ENCODE data around the gene GNB3.

GNB3 gene

DNA sequence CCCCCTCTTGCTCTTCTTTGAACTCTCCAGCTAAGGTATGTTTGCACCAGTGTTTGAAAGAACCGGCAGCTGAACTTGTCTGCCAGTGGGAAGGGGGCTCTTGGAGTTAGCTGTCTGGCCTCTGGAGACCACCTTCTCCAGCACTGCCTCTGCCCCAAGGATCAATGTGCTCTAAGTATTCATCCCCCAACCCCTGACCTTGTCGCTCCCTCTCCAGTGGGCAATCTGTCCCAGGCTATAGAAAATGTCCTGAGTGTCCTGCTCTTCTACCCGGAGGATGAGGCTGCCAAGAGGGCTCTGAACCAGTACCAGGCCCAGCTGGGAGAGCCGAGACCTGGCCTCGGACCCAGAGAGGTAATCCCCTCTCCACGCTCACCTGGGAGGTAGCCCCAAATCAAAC is 9.7 kb upstream of the GNB3 start:
- H3K27me3 ChIP-seq (ENCODE audit: insufficient read depth, poor library complexity, severe bottlenecking): no peaks in the 10 kb centered on the region
- TF ChIP-seq, protein P1, sequence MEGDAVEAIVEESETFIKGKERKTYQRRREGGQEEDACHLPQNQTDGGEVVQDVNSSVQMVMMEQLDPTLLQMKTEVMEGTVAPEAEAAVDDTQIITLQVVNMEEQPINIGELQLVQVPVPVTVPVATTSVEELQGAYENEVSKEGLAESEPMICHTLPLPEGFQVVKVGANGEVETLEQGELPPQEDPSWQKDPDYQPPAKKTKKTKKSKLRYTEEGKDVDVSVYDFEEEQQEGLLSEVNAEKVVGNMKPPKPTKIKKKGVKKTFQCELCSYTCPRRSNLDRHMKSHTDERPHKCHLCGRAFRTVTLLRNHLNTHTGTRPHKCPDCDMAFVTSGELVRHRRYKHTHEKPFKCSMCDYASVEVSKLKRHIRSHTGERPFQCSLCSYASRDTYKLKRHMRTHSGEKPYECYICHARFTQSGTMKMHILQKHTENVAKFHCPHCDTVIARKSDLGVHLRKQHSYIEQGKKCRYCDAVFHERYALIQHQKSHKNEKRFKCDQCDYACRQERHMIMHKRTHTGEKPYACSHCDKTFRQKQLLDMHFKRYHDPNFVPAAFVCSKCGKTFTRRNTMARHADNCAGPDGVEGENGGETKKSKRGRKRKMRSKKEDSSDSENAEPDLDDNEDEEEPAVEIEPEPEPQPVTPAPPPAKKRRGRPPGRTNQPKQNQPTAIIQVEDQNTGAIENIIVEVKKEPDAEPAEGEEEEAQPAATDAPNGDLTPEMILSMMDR (IDR thresholded peaks at IDR 0.05; ENCODE audit: poor library complexity, severe bottlenecking): no peak
- H3K36me3 ChIP-seq (ENCODE audit: low read depth): peaks cover 50% of the 10 kb centered on the region

DNA sequence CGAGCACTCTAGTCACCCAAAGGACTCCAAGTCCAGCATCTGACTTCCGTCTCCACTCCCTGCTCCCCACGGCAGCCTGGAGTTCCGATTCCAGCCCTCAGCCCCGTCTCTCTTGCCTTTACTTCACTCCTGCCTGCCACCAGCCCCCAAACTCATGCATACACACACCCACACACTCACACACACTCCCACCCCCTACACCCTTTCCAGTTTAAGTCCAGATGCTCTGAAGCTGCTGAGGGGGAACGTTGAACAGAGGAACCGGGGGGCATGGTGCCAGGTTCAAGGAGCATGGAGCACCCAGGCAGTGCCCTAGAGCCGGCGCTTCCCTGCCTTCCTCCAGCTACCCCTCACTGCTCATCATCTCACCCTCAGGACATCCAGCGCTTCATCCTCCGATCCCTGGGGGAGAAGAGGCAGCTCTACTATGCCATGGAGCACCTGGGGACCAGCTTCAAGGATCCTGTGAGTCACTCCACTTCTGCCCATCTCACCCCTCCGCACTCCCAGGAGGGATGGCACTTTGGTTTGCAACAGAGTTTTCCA is 9.2 kb upstream of the GNB3 start:
- TF ChIP-seq, protein P1 (IDR thresholded peaks at IDR 0.05; ENCODE audit: poor library complexity, severe bottlenecking): no peak
- ATAC-seq (ENCODE audit: low read depth) (no peak), DNase-seq (ENCODE audit: low spot score) (no peak)
- Histone ChIP-seq H3K27me3 (ENCODE audit: insufficient read depth, poor library complexity, severe bottlenecking) (no peaks in the 10 kb centered on the region), H3K36me3 (ENCODE audit: low read depth) (peaks cover 56% of the 10 kb centered on the region), H3K4me1 (ENCODE audit: insufficient read depth, poor library complexity, severe bottlenecking) (peaks cover 3% of the 10 kb centered on the region), H3K4me3 (ENCODE audit: severe bottlenecking) (no peak overlapping the region), H3K27ac (ENCODE audit: poor library complexity, severe bottlenecking) (no peak overlapping the region), H3K9me3 (ENCODE audit: severe bottlenecking) (no peaks in the 10 kb centered on the region)

More for the DNA sequence above, 9.7 kb upstream of the GNB3 start:
- Histone ChIP-seq H3K27ac (ENCODE audit: poor library complexity, severe bottlenecking) (no peak overlapping the region), H3K9me3 (ENCODE audit: severe bottlenecking) (no peaks in the 10 kb centered on the region), H3K4me1 (ENCODE audit: insufficient read depth, poor library complexity, severe bottlenecking) (peaks cover 3% of the 10 kb centered on the region), H3K4me3 (ENCODE audit: severe bottlenecking) (no peak overlapping the region)
- DNase-seq (ENCODE audit: low spot score): no peak
- ATAC-seq (ENCODE audit: low read depth): no peak

DNA sequence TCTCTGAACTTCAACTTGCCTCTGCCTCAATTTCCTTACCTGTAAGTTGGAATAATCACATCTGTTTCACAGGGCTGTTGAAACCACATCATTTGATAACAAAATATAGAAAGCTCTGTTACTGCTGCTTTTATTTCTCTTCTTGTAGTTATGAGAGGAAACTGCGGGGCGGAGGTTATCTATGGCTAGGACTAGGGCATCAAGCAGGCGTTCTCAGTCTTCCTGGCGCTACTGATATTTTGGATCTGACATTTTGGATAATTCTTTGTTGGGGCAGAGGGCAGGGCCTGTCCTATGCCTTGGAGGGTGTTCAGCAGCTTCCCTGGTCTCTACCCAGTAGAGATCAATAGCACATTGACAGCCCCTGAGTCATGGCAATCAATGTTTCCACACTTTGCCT is 8.6 kb upstream of the GNB3 start:
- TF ChIP-seq, protein P1 (IDR thresholded peaks at IDR 0.05; ENCODE audit: poor library complexity, severe bottlenecking): no peak
- no peaks in the 10 kb centered on the region for H3K27me3 ChIP-seq (ENCODE audit: insufficient read depth, poor library complexity, severe bottlenecking)
- peaks cover 2% of the 10 kb centered on the region for H3K4me1 ChIP-seq (ENCODE audit: insufficient read depth, poor library complexity, severe bottlenecking)
- no peak overlapping the region for H3K4me3 ChIP-seq (ENCODE audit: severe bottlenecking)
- ATAC-seq (ENCODE audit: low read depth) (no peak), DNase-seq (ENCODE audit: low spot score) (no peak)
- H3K36me3 ChIP-seq (ENCODE audit: low read depth): peaks cover 62% of the 10 kb centered on the region
- no peak overlapping the region for H3K27ac ChIP-seq (ENCODE audit: poor library complexity, severe bottlenecking)
- H3K9me3 ChIP-seq (ENCODE audit: severe bottlenecking): no peaks in the 10 kb centered on the region

DNA sequence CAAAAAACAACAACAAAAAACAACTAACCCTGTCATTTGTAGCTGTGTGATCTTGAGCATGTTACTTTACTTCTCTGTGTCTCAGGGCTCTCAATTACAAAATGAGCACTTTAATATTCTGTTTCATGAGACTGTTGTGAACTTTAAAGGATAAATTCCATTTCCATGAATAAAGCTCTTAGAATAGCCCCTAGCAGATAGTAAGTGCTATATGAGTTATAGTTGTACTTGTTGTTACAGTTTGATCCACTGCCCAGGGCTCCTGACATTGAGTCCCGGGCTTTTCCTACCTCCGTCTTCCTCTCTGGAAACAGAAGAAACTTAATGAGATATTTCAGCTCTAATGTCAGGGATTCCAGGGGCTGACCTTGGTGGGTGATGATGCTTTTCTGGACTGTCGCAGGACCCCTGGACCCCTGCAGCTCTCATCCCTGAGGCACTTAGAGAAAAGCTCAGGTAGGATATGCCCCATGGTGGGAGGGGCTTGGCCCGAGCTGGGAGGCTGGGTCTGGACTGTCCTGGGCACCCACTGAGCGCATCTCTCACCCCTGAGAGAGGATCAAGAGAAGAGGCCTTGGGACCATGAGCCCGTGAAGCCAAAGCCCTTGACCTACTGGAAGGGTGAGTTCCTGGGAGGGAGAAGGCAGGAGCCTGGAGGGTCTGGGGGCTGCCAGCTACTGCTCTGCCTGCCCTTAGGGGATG is 7.4 kb upstream of the GNB3 start:
- TF ChIP-seq, protein P1 (IDR thresholded peaks at IDR 0.05; ENCODE audit: poor library complexity, severe bottlenecking): no peak
- H3K9me3 ChIP-seq (ENCODE audit: severe bottlenecking): no peaks in the 10 kb centered on the region
- no peaks in the 10 kb centered on the region for H3K27me3 ChIP-seq (ENCODE audit: insufficient read depth, poor library complexity, severe bottlenecking)
- H3K4me1 ChIP-seq (ENCODE audit: insufficient read depth, poor library complexity, severe bottlenecking): no peaks in the 10 kb centered on the region
- no peak overlapping the region for H3K27ac ChIP-seq (ENCODE audit: poor library complexity, severe bottlenecking)
- no peak for DNase-seq (ENCODE audit: low spot score)
- peaks cover 72% of the 10 kb centered on the region for H3K36me3 ChIP-seq (ENCODE audit: low read depth)
- no peak for ATAC-seq (ENCODE audit: low read depth)
- H3K4me3 ChIP-seq (ENCODE audit: severe bottlenecking): no peak overlapping the region

DNA sequence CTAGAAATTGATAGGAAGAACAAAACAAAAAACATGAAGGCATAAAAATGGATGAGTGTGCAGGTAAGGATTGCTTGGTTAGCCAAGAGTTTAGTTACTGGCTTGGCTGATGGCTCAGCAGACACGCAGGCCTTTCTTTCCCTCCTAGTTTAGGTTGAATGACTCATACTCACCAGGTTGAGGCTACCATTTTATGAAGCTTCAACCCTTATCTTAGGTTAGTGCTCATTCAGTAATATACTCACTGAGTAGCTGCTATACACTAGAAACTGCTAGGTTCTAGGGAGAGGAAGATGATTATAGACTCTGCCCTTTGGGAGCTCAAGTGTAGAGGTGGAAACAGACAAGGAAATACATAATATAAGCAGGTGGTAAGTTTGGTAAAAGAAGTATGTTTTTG is 6.5 kb upstream of the GNB3 start:
- no peaks in the 10 kb centered on the region for H3K9me3 ChIP-seq (ENCODE audit: severe bottlenecking)
- peaks cover 79% of the 10 kb centered on the region for H3K36me3 ChIP-seq (ENCODE audit: low read depth)
- DNase-seq (ENCODE audit: low spot score): no peak
- no peak overlapping the region for H3K4me3 ChIP-seq (ENCODE audit: severe bottlenecking)
- no peak for ATAC-seq (ENCODE audit: low read depth)
- H3K27me3 ChIP-seq (ENCODE audit: insufficient read depth, poor library complexity, severe bottlenecking): no peaks in the 10 kb centered on the region
- TF ChIP-seq, protein P1 (IDR thresholded peaks at IDR 0.05; ENCODE audit: poor library complexity, severe bottlenecking): no peak
- H3K4me1 ChIP-seq (ENCODE audit: insufficient read depth, poor library complexity, severe bottlenecking): no peaks in the 10 kb centered on the region
- no peak overlapping the region for H3K27ac ChIP-seq (ENCODE audit: poor library complexity, severe bottlenecking)
